Adrenal gland (tissue), 5 donors: ENCODE data around the gene TMEM161A.

ENCODE experiments used
- CTCF ChIP-seq, 6 experiments: fragments of 450-650 bp in 4 of 6; fragments of 200-600 bp in 2 of 6; sonication (generic) in 1 of 6; IDR thresholded peaks; 1 replicate in 5 of 6; 2 replicates in 1 of 6; pipeline versions ENCODE4 v1.5.1 to v1.8.0; 2016 to 2021; ENCODE audit warnings: antibody characterized with exemption in 6 of 6, mild to moderate bottlenecking in 2 of 6, moderate library complexity in 1 of 6
- POLR2A ChIP-seq, 2 donors: fragments of 450-650 bp; IDR thresholded peaks; one replicate each; pipeline ENCODE4 v1.6.1; 2017; ENCODE audit warnings: antibody characterized with exemption in 2 of 2, mild to moderate bottlenecking in 2 of 2, moderate library complexity in 1 of 2
- donor health status: DM: no; HTN: no; CAD: no.

- TF ChIP-seq CTCF (IDR thresholded peaks at IDR 0.05) (no peak), POLR2A (IDR thresholded peaks at IDR 0.05) (no peak)
These were observed 14.5 kb upstream of the TMEM161A start for GRCh38 chr19:19152668-19153384.
